HepG2 (cell line): Measurements from ENCODE around the gene LAMP1.
"Not testable (repeated sequence)": the region's sequence is repeated elsewhere in the genome, so short reads cannot be mapped to it uniquely, and the experiment has no call there.

Experiments
- RBM22 ChIP-seq: fragments of 200-400 bp; formaldehyde crosslinking; optimal IDR thresholded peaks from 2 replicates; pipeline ENCODE3; 2017; ENCODE audit warnings: mild to moderate bottlenecking, low read length, moderate library complexity
- SRF ChIP-seq: IDR thresholded peaks from 2 replicates; pipeline ENCODE4 v1.6.1; 2011; ENCODE audit warnings: mild to moderate bottlenecking, low read depth, low read length, moderate library complexity
- TF ChIP-seq, protein P1 (sequence below): sonication (generic); formaldehyde crosslinking; IDR thresholded peaks from 2 replicates; pipeline ENCODE4 v1.4.0; 2020; ENCODE audit warnings: missing genetic modification reagents

DNA sequence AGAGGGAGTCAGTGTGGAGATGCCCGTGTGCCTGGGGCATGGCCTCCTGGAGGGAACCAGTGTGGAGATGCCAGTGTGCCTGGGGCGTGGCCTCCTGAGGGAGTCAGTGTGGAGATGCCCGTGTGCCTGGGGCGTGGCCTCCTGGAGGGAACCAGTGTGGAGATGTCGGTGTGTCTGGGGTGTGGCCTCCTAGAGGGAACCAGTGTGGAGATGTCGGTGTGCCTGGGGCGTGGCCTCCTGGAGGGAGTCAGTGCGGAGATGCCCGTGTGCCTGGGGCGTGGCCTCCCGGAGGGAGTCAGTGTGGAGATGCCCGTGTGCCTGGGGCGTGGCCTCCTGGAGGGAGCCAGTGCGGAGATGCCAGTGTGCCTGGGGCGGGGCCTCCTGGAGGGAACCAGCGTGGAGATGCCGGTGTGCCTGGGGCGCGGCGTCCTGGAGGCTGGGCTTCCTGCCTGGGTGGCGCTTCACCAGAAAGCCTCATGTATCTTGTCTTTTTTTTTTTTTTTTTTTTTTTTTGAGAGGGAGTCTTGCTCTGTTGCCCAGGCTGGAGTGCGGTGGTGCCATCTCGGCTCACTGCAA lies 17.9 kb downstream of the LAMP1 start:
- TF ChIP-seq RBM22, SRF: not testable (repeated sequence)
- TF ChIP-seq, protein P1, sequence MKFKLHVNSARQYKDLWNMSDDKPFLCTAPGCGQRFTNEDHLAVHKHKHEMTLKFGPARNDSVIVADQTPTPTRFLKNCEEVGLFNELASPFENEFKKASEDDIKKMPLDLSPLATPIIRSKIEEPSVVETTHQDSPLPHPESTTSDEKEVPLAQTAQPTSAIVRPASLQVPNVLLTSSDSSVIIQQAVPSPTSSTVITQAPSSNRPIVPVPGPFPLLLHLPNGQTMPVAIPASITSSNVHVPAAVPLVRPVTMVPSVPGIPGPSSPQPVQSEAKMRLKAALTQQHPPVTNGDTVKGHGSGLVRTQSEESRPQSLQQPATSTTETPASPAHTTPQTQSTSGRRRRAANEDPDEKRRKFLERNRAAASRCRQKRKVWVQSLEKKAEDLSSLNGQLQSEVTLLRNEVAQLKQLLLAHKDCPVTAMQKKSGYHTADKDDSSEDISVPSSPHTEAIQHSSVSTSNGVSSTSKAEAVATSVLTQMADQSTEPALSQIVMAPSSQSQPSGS (CRISPR knock-in tag) = not testable (repeated sequence)
